T47D (cell line): Measurements from ENCODE around the gene ACSF3.

ENCODE experiments used
- DNase-seq, 2 experiments: peaks; one replicate each; pipeline versions ENCODE4 v3.0.0 to v3.0.0-alpha.2; 2011 to 2012; ENCODE audit warnings: low read depth in 1 of 2, low spot score in 1 of 2
- JUND ChIP-seq: IDR thresholded peaks from 2 replicates; pipeline ENCODE4 v1.6.1; 2012; ENCODE audit warnings: low read depth
- in situ Hi-C: cut with HindIII; loops from 2 replicates; pipeline ENCODE4 v1.10.0; 2016; ENCODE audit warnings: low sequenced_read_pairs, low pct_unique_long_range_greater_than_20kb

Gene ACSF3

DNA sequence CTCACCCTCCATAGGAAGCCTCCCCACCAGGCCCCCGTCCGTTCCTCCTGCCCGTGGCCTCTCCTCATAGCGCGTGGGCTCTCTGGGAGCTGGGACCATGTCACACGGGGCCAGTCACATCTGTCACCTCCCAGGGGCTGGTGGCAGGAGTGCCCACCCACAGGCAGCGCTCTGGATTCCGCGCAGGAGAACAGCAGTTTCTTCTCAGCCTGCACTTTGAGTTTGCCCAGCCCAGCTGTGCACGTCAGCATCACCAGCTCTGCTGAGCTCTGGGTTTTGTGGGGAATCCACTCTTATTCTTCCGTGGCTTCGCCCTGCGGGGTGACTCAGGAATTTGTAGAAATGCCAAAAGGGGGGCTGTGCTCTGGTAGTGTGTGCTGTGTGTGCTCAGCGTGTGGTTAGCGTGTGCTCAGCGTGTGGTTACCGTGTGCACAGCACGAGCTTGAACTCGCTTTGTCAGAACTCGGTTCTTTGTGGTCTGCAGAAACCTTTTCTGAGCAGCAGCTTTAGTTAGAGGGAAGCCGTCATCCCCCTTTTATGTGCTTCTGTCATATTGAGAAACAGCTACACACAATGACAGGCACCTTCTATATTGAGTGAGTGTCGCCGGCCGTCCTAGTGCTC, 3.2 kb downstream of the ACSF3 start:
- TF ChIP-seq JUND, result no peak
- in situ Hi-C loops, result no loop called here
- DNase-seq, result no peak

- in situ Hi-C loops, result no loop called here
- no peak for TF ChIP-seq JUND
Measured at GRCh38 chr16:89097392-89097772, 3.7 kb downstream of the ACSF3 start.

GRCh38 chr16:89098767-89099430, 5.2 kb downstream of the ACSF3 start:
- in situ Hi-C loops, result no loop called here
- TF ChIP-seq JUND, result no peak
- no peak for DNase-seq

More at GRCh38 chr16:89097392-89097772, 3.7 kb downstream of the ACSF3 start:
- no peak for DNase-seq

DNA sequence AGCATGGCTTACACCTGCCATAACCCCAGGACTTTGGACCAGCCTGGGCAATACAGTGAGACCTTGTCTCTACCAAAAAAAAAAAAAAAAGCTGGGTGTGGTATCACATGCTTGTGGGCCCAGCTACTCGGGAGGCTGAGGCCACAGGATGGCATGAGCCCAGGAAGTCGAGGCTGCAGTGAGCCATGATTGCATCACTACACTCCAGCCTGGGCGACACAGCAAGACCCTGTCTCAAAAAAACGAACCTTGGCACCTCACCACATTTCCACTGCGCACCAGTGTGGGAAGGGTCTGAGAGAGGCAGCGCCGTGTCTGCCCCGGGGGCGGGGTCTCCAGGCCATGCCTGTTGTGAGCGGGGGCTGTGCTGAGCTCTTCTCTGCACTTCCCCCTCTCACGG, 6.3 kb downstream of the ACSF3 start:
- TF ChIP-seq JUND, result no peak
- in situ Hi-C loops, result no loop called here
- DNase-seq, result no peak

- in situ Hi-C loops, result no loop called here
- DNase-seq, result no peak
- TF ChIP-seq JUND, result no peak
Measured at GRCh38 chr16:89100601-89101302, 7.1 kb downstream of the ACSF3 start.

GRCh38 chr16:89101303-89102040, 7.8 kb downstream of the ACSF3 start:
- TF ChIP-seq JUND, result no peak
- DNase-seq, result no peak
- in situ Hi-C loops, result no loop called here

GRCh38 chr16:89102041-89102471, 8.4 kb downstream of the ACSF3 start:
- no peak for TF ChIP-seq JUND
- in situ Hi-C loops, result no loop called here

DNA sequence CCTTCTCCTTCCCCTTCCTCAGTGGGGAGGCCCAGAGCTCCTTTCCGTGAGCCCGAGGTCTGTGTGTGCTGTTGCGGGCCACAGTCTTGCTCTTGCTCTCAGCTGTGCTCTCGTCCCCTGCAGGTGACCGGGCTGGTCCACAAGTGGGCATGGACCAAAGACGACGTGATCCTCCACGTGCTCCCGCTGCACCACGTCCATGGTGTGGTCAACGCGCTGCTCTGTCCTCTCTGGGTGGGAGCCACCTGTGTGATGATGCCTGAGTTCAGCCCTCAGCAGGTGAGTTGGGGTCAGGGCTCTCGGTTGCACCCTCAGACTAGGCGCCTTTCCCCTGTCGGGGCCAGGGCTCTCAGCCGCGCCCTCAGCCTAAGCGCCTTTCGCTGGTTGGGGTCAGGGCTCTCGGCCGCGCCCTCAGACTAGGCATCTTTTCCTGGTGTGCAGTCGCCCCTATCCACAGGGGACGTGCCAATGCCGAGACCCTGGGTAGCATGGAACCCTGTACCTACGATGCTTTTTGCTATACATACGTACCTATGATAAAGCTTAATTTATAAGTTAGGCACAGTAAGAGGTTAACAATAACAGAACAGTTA, 8.9 kb downstream of the ACSF3 start:
- no peak for TF ChIP-seq JUND
- in situ Hi-C loops, result no loop called here
- no peak for DNase-seq

More at GRCh38 chr16:89102041-89102471, 8.4 kb downstream of the ACSF3 start:
- no peak for DNase-seq

DNA sequence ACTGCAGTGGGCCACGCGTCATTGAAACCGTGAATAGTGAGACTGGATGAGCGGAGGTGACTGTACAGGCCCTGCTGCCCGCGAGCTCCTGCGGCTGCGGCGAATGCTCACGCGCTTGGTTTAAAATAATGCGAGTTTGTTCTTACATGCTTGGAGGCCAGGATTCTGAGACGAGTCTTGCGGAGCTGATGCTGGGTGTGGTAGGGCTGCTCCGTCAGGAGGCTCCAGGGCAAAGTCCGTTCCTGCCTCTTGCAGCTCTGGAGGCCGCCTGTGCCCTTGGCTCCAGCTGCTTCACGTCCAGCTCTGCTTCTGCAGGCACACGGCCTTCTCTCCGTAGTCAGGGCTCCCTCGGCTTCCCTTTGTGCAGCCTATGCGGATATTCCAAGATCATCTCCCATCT, 9.5 kb downstream of the ACSF3 start:
- TF ChIP-seq JUND, result no peak
- DNase-seq, result no peak
- in situ Hi-C loops, result no loop called here

GRCh38 chr16:89103781-89104180, 10.1 kb downstream of the ACSF3 start:
- in situ Hi-C loops, result no loop called here
- no peak for TF ChIP-seq JUND
- no peak for DNase-seq

DNA sequence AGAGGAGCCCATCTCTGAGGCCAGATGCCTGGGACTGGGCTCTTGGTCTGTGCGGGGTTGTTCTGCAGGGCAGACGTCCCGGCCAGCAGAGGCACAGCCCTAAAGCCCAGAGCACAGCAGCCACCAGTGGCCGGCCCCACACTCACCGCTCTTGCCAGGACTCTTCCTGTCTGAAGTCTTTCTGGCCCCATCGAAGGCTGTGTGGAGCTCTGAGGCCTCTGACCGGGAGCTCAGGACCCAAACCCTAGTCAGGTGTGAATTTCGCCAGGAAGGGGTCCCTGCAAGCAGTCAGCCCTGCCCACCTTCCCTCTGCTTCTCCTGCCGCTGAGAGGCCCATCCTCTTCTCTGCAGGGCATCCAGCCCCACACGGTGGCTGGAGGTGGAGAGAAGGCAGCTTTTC, 10.7 kb downstream of the ACSF3 start:
- DNase-seq, result no peak
- TF ChIP-seq JUND, result no peak
- in situ Hi-C loops, result no loop called here

DNA sequence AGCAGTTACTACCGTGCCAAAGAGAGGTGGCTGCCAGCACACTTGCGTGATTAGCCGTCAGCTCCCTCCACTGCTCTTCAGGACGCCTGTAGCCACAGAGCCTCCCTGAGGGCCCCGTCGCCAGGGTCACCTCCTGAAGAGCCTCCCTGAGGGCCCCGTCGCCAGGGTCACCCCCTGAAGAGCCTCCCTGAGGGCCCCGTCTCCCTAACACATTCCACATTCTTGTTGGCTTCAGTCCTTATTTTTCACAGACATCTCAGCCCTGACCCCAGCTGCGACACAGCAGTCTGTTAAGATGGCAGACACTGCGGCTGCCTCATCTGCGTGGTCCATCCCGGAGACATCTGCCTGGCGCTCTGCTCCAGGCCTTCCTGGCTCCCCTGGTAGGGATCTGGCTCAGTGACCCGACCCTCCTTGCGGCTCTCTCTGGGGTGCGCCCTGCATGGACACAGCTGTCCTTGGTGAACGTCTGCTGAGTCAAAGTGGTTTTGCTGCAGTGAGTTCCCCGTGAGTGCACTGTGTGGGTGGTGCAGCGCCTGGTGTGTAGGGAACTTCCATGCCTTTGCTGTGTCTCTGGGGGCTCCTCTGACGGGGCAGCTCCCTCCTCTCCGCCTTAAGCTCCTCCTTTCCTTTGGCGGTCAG, 11.4 kb downstream of the ACSF3 start:
- no peak for TF ChIP-seq JUND
- DNase-seq, result no peak
- in situ Hi-C loops, result no loop called here
